Dendritic cell treated with granulocyte-macrophage colony-stimulating factor and Interleukin-4, amounts not matched to agents 40 ng/mL and 50 ng/mL, for 4 days (primary cell): ENCODE measurements around the gene KCNJ9.
"Not testable (repeated sequence)": the region's sequence is repeated elsewhere in the genome, so short reads cannot be mapped to it uniquely, and the experiment has no call there.

Experiments
- H3K27ac Mint-ChIP-seq: one replicate; pipeline ENCODE4 v1.8.0; 2022; ENCODE audit warnings: mild to moderate bottlenecking, mixed read lengths
- H3K27me3 Mint-ChIP-seq: one replicate; pipeline ENCODE4 v1.8.0; 2022; ENCODE audit warnings: mild to moderate bottlenecking, mixed read lengths
- H3K36me3 Mint-ChIP-seq: one replicate; pipeline ENCODE4 v1.8.0; 2022; ENCODE audit warnings: low read depth, mixed read lengths
- H3K4me1 Mint-ChIP-seq: one replicate; pipeline ENCODE4 v1.8.0; 2022; ENCODE audit warnings: low read depth, mixed read lengths
- H3K4me3 Mint-ChIP-seq: one replicate; pipeline ENCODE4 v1.8.0; 2022; ENCODE audit warnings: mild to moderate bottlenecking, moderate library complexity, mixed read lengths
- H3K9me3 Mint-ChIP-seq: one replicate; pipeline ENCODE4 v1.8.0; 2022; ENCODE audit warnings: mixed read lengths
- intact Hi-C: fragments of 100-400 bp; cut with micrococcal nuclease; formaldehyde crosslinking; loops from one replicate; pipeline ENCODE4 v1.15.0; 2022

Gene KCNJ9

DNA sequence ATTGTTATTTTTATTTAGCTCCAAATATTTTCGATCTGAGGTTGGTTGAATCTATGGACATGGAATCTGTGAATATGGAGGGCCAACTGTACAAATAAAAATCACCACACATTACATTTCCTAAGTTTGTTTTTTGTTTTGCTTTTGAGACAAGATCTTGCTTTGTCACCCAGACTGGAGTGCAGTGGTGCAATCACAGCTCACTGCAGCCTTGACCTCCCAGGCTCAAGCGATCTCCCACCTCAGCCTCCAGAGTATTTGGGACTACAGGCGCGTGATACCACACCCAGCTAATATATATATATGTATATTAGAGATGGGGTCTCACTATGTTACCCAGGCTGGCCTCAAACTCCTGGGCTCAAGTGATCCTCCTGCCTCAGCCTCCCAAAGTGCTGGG is 45.0 kb downstream of the KCNJ9 start:
- H3K27ac Mint-ChIP-seq, H3K9me3 Mint-ChIP-seq, intact Hi-C loops, H3K36me3 Mint-ChIP-seq, H3K4me3 Mint-ChIP-seq: not testable (repeated sequence)
- H3K4me1 Mint-ChIP-seq: peaks cover 11% of the 10 kb centered on the region
- peaks cover 14% of the 10 kb centered on the region for H3K27me3 Mint-ChIP-seq

DNA sequence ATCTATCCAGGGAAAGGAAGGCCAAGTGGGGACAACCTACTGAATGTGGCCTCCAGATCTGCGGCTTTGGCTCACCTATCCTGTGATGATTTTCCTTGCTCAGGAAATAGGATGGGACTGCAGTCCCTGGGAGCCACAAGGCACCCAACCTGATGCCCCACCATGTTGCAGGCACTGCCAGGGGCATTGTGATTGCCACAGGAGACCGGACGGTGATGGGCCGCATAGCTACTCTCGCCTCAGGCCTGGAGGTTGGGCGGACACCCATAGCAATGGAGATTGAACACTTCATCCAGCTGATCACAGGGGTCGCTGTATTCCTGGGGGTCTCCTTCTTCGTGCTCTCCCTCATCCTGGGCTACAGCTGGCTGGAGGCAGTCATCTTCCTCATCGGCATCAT is 46.0 kb downstream of the KCNJ9 start:
- H3K4me1 Mint-ChIP-seq: peaks cover 11% of the 10 kb centered on the region
- H3K27me3 Mint-ChIP-seq: peaks cover 22% of the 10 kb centered on the region
- no peak overlapping the region for H3K4me3 Mint-ChIP-seq
- H3K9me3 Mint-ChIP-seq: no peaks in the 10 kb centered on the region
- intact Hi-C loops: no loop called here
- H3K36me3 Mint-ChIP-seq: no peaks in the 10 kb centered on the region
- H3K27ac Mint-ChIP-seq: no peak overlapping the region

DNA sequence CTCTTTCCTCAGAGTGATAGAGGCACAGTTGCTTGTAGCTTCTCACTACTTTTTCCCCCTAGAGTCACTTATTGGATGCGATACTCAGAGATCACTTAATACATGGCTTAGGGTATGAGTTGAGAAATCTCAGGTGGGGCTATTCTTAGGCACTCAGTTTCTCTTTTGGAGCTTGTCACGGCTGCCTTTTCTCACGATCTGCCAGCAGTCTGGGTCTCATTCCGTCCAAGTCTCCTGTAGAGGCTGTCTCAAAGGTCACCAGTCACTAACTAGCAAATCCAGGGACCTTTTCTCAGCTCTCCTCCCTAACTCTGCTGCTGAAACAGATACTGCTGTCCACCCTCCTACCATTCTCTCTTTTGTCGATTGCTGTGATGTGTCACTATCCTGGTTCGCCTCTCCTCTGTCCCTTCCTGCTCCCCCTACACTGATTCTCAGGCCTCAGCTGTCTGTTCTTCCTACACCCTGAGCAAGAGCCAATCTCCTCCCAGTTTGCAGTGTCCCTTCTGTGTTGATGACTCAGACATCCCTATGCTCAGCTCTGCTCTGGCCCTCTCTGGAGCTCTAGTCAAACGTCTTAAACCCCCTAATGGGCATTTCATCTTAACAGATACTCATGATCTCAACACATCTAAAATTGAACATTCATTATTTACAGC is 46.7 kb downstream of the KCNJ9 start:
- H3K27ac Mint-ChIP-seq: no peak overlapping the region
- no peak overlapping the region for H3K4me3 Mint-ChIP-seq
- H3K4me1 Mint-ChIP-seq: peaks cover 11% of the 10 kb centered on the region
- peaks cover 25% of the 10 kb centered on the region for H3K27me3 Mint-ChIP-seq
- H3K36me3 Mint-ChIP-seq: no peaks in the 10 kb centered on the region
- intact Hi-C loops: no loop called here
- no peaks in the 10 kb centered on the region for H3K9me3 Mint-ChIP-seq

DNA sequence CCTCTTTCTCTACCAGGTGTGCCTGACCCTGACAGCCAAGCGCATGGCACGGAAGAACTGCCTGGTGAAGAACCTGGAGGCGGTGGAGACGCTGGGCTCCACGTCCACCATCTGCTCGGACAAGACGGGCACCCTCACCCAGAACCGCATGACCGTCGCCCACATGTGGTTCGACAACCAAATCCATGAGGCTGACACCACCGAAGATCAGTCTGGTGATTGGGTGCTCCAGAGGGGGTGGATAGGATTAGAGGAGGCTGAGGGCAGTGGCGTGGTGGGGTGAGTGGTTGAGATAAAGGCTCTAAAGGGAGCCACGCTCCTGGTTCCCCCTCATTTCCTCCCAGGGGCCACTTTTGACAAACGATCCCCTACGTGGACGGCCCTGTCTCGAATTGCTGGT is 47.3 kb downstream of the KCNJ9 start:
- H3K4me3 Mint-ChIP-seq: no peak overlapping the region
- no peaks in the 10 kb centered on the region for H3K9me3 Mint-ChIP-seq
- peaks cover 25% of the 10 kb centered on the region for H3K27me3 Mint-ChIP-seq
- no peaks in the 10 kb centered on the region for H3K36me3 Mint-ChIP-seq
- H3K27ac Mint-ChIP-seq: no peak overlapping the region
- H3K4me1 Mint-ChIP-seq: peaks cover 12% of the 10 kb centered on the region
- intact Hi-C loops: no loop called here

DNA sequence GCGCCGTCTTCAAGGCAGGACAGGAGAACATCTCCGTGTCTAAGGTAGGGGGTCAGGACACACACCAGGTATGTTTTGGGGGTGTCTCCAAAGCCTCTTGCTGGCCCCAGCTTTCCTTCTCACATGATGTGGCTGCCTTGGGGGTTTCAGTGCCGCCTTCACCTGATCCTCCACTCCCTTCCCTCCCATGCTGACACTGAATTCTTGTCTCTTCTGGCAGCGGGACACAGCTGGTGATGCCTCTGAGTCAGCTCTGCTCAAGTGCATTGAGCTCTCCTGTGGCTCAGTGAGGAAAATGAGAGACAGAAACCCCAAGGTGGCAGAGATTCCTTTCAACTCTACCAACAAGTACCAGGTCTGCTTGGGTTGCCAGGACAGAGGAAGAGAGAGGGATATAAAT is 47.7 kb downstream of the KCNJ9 start:
- Mint-ChIP-seq H3K4me1 (peaks cover 16% of the 10 kb centered on the region), H3K27ac (no peak overlapping the region), H3K9me3 (no peaks in the 10 kb centered on the region), H3K27me3 (peaks cover 24% of the 10 kb centered on the region), H3K36me3 (no peaks in the 10 kb centered on the region), H3K4me3 (no peak overlapping the region)
- intact Hi-C loops: no loop called here

DNA sequence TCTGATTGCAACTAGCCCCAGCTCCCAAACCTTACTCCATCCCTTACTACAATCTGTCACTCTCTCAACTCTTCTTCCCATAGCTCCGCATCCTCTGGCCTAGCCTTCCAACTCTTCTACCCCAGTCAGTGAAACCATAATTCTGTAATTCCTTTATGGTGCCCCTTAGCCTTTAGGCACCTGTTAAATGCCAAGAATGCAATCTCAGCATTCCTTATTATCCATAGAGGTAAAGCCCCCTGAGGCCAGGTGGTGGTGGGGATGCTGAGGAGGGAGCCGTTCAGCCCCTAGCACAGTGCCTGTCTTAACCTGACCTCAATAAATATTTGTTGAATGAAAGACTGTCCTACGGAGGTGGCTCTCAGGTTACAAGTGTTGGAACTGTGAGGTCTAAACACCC is 48.2 kb downstream of the KCNJ9 start:
- H3K4me1 Mint-ChIP-seq: peaks cover 21% of the 10 kb centered on the region
- no peaks in the 10 kb centered on the region for H3K36me3 Mint-ChIP-seq
- intact Hi-C loops: no loop called here
- no peaks in the 10 kb centered on the region for H3K9me3 Mint-ChIP-seq
- H3K27ac Mint-ChIP-seq: no peak overlapping the region
- H3K4me3 Mint-ChIP-seq: no peak overlapping the region
- peaks cover 22% of the 10 kb centered on the region for H3K27me3 Mint-ChIP-seq

DNA sequence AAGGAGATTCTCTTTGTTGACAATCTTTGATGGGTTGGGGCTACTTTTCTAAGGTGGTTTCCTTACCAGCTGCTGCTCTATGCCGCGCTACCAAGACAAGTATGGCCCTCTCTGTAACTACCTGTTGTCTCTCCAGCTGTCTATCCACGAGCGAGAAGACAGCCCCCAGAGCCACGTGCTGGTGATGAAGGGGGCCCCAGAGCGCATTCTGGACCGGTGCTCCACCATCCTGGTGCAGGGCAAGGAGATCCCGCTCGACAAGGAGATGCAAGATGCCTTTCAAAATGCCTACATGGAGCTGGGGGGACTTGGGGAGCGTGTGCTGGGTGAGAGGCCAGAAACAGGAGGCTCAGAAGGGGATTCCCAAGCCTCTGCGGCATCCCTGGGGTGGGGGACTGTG is 48.6 kb downstream of the KCNJ9 start:
- H3K27me3 Mint-ChIP-seq: peaks cover 23% of the 10 kb centered on the region
- H3K27ac Mint-ChIP-seq: no peak overlapping the region
- peaks cover 25% of the 10 kb centered on the region for H3K4me1 Mint-ChIP-seq
- H3K36me3 Mint-ChIP-seq: no peaks in the 10 kb centered on the region
- intact Hi-C loops: no loop called here
- no peaks in the 10 kb centered on the region for H3K9me3 Mint-ChIP-seq
- no peak overlapping the region for H3K4me3 Mint-ChIP-seq

DNA sequence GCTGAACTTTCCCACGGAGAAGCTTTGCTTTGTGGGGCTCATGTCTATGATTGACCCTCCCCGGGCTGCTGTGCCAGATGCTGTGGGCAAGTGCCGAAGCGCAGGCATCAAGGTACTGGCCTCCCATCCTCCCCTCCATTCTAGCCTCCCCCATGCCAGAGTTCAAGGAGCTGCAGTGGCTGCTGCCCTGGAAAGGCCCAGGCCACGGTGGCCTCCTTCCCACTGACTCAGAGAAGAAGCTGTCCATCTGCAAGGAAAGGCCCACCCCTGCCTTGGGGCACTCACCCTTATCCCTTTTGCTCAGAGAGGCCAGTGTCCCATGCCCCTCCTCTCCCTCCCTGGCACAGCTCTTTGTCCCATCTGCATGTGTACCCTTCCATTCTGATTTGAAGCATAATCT is 49.1 kb downstream of the KCNJ9 start:
- H3K27ac Mint-ChIP-seq: no peak overlapping the region
- H3K36me3 Mint-ChIP-seq: no peaks in the 10 kb centered on the region
- H3K4me1 Mint-ChIP-seq: peaks cover 29% of the 10 kb centered on the region
- H3K27me3 Mint-ChIP-seq: peaks cover 25% of the 10 kb centered on the region
- no peaks in the 10 kb centered on the region for H3K9me3 Mint-ChIP-seq
- intact Hi-C loops: no loop called here
- no peak overlapping the region for H3K4me3 Mint-ChIP-seq

DNA sequence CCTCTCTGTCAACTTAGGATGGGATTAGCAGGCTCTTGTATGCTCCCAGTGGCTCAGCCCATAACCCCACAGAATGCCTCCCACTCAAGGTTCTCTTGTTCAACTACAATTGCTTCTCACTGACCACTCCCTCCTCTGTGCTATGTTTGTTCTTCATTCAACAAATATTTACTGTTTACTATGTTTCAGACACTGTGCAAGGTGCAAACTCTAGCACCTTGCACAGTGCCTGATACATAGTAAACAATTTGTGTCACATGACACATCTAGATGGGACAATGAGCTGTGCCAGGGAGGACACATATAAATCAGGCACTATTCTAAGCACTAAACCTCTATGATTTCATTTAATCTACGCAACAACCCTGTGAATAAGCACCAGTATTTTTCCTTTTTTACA is 49.6 kb downstream of the KCNJ9 start:
- H3K4me1 Mint-ChIP-seq: peaks cover 29% of the 10 kb centered on the region
- intact Hi-C loops: no loop called here
- peaks cover 28% of the 10 kb centered on the region for H3K27me3 Mint-ChIP-seq

DNA sequence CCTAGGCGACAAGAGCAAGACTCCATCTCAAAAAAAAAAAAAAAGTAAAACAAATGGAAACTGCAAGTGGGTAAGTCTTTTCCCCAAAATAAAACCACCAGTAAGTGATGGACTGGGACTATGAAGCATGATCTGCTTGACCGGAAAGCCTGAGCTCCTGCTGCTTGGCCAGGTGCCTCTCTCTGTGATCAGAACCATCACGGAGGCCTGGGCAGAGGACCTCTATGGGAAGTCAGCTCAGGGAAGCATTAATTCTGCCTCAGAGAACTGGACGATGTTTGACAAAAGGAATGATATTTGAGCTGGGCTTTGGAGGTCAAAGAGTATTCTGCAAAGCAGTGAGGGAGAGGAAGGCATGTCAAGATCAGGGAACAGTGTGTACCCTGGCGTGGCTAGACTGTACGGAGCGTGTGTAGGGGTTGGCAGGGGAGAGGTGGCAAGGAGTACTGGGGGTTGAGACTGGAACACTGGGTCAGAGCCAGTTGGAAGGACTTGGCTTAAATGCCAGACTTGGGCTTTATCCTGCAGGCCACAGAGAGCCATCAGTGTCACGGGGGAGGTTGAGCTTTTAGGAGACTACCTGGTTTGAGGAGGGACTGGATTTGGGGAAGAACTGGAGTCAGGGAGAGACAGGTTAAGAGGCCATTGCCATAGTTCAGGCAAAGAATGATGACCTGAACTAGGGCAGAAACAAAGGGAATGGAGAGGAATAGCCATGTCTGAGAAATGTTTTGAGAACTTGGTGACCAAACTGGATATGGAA is 50.6 kb downstream of the KCNJ9 start:
- H3K27ac Mint-ChIP-seq: no peak overlapping the region
- no peaks in the 10 kb centered on the region for H3K9me3 Mint-ChIP-seq
- H3K4me1 Mint-ChIP-seq: peaks cover 29% of the 10 kb centered on the region
- H3K4me3 Mint-ChIP-seq: no peak overlapping the region
- intact Hi-C loops: no loop called here
- peaks cover 28% of the 10 kb centered on the region for H3K27me3 Mint-ChIP-seq
- no peaks in the 10 kb centered on the region for H3K36me3 Mint-ChIP-seq

More for the DNA sequence above, 49.6 kb downstream of the KCNJ9 start:
- no peaks in the 10 kb centered on the region for H3K36me3 Mint-ChIP-seq
- H3K27ac Mint-ChIP-seq: no peak overlapping the region
- no peak overlapping the region for H3K4me3 Mint-ChIP-seq
- no peaks in the 10 kb centered on the region for H3K9me3 Mint-ChIP-seq

DNA sequence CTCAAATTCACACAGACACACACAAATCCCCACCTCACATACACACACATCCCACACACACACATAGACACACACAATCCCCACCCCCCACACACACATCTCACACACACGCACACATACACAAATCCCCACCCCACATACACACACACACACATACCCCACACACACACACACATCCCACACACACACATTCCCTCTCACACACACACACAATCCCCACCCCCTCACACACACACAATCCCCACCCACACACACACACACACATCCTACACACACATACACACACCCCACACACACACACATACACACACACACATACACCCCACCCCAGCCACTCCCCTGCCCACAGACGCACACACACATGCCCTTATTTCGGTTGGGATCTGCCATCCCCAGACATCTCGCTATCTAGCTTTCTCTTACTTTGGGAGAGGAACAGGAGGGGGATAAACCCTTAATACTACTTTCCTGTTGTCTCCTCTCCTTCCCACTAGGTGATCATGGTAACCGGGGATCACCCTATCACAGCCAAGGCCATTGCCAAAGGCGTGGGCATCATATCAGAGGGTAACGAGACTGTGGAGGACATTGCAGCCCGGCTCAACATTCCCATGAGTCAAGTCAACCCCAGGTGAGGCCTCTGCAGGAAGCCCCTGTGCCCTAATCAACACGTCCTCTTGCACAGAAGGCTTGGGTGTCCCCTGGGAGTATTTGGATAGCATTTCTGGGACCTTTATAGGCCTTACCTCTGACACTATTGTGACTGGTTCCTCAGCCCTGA is 52.8 kb downstream of the KCNJ9 start:
- Mint-ChIP-seq H3K27ac (peak overlapping the region; percentile 3), H3K4me1 (peaks cover 23% of the 10 kb centered on the region), H3K27me3 (peaks cover 26% of the 10 kb centered on the region), H3K36me3 (no peaks in the 10 kb centered on the region), H3K9me3 (no peaks in the 10 kb centered on the region), H3K4me3 (no peak overlapping the region)
- intact Hi-C loops: no loop called here

DNA sequence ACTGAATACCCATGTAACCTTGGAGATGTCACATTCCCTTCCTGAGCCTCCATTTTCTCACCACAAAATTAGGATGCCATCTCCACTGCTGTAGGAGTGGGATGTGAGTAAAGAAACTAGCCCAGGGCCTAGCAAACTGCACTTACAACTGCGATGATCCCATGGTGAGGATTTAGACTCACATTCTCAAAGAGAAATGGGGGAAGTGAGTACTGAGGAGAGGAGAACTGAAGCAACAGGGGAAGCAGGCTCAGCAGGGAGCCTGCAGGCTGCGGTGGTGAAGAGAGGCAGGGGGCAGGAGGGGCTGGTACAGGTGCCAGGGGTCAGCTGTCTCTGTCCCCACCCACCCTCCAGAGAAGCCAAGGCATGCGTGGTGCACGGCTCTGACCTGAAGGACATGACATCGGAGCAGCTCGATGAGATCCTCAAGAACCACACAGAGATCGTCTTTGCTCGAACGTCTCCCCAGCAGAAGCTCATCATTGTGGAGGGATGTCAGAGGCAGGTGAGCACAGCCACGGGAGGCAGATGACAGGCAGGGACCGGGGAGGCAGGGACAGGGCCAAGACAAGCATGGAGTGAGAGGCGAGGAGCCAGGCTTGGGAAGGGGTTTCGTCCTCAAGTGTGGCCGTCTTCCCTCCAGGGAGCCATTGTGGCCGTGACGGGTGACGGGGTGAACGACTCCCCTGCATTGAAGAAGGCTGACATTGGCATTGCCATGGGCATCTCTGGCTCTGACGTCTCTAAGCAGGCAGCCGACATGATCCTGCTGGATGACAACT is 53.6 kb downstream of the KCNJ9 start:
- Mint-ChIP-seq H3K27ac (peak overlapping the region; percentile 3), H3K27me3 (peaks cover 27% of the 10 kb centered on the region)

DNA sequence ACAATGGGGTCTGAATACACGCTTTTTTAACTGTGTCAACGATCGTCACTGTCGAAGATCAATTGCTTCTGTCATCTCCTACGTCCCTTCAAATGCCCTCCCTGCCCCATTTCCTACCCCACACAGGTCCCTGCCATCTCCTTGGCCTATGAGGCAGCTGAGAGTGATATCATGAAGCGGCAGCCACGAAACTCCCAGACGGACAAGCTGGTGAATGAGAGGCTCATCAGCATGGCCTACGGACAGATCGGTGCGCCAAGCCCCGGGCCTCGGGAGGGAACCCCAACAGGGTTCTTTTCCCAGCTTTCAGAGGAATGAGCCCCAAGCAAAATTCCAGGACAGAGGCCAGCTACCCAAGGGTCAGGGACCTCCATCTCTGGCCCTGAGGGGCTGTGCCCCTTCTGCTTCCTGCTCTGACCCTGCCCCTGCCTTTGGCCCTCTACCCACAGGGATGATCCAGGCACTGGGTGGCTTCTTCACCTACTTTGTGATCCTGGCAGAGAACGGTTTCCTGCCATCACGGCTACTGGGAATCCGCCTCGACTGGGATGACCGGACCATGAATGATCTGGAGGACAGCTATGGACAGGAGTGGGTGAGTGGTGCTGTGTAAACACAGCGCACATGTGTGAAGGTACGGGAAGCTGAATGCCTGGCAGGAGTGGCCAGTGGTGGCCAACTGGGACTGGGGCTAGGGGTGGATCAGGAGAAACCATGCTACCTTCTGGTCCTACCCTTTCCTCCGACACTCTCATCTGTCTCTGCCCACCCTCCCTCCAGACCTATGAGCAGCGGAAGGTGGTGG is 55.0 kb downstream of the KCNJ9 start:
- Mint-ChIP-seq H3K27ac (no peak overlapping the region), H3K4me3 (no peak overlapping the region), H3K9me3 (no peaks in the 10 kb centered on the region), H3K27me3 (peaks cover 26% of the 10 kb centered on the region), H3K36me3 (no peaks in the 10 kb centered on the region), H3K4me1 (peaks cover 22% of the 10 kb centered on the region)
- intact Hi-C loops: no loop called here

More for the DNA sequence above, 53.6 kb downstream of the KCNJ9 start:
- no peaks in the 10 kb centered on the region for H3K9me3 Mint-ChIP-seq
- intact Hi-C loops: no loop called here
- no peaks in the 10 kb centered on the region for H3K36me3 Mint-ChIP-seq
- no peak overlapping the region for H3K4me3 Mint-ChIP-seq
- H3K4me1 Mint-ChIP-seq: peaks cover 23% of the 10 kb centered on the region
